PC-3 (cell line): ENCODE measurements around the gene RPS15.

Experiments used
- CTCF ChIP-seq: fragments of 300-600 bp; sonication (generic); conservative IDR thresholded peaks from 2 replicates; pipeline ENCODE4 v1.5.1; 2017; ENCODE audit warnings: antibody characterized with exemption, low read depth, mild to moderate bottlenecking, low read length
- EZH2 ChIP-seq: fragments of 300-600 bp; sonication (generic); IDR thresholded peaks from one replicate; pipeline ENCODE4 v1.6.1; 2017; ENCODE audit warnings: antibody characterized with exemption, mild to moderate bottlenecking, low read length; ENCODE audit not compliant: unreplicated experiment

- TF ChIP-seq CTCF (no peak), EZH2 (no peak)
Observed at GRCh38 chr19:1392407-1392806, 45.8 kb upstream of the RPS15 start.
